ENCODE measurements around the gene ZNF568.
A peak's percentile ranks its signal among the peaks of the same experiment; 100 is the strongest.

ZNF568 gene

DNA sequence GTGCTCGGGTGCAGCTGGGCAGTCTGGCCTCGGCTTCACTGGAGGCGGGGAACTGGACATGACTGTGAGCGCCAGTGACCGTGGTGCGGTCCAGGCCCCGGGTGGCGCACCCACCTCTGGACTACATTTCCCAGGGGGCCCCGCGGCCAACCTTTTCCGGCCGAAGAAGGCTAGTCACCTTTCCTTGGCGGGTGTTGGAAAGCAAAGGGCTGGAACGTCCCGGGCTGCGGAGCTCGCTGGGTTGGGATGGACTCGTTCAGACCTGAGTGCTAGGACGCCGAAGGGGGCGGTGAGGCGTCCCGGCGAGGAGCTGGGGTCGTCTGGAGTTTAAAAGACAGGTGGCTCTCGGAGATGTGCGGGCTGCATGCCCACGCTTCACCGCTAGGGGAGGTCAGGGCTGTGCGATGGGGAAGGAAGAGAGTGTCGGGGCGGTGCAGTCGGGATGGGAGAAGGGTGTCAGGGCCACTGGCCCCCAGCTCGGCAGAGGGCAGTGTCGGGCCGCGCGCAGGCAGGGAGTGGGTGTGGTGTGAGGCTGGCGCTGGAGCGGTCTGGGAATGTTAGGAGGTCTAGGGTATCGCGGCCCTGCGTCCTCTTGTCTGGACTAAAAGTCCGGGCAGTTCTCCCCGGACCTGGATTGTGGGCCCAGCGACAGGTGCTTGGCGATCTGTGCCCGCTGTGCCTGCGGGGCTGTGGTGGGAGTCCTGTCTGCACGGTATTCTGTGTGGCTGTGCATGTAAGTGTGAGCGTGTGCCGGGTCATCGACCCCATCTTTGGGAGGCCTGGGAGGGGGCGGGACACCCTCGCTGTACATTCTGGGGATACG is 57.1 kb downstream of the ZNF568 start:
- H3K4me3 ChIP-seq (ENCODE audit: control insufficient read depth in 1 of 7, extremely low read depth in 1 of 7, insufficient read depth in 4 of 7, low read depth in 2 of 7, low read length in 6 of 7), result peak overlapping the region; percentile 72 to 92 (median 88)
- peaks cover 0 to 13% (median 6%) of the 10 kb centered on the region in 5 experiments for H3K9me3 ChIP-seq (ENCODE audit: control extremely low read depth in 1 of 5, control insufficient read depth in 4 of 5, insufficient read depth in 2 of 5, low read depth in 1 of 5, low read length in 4 of 5)
- POLR2A ChIA-PET, result no interaction called here
- H3K36me3 ChIP-seq (ENCODE audit: control insufficient read depth in 4 of 4, insufficient read depth in 4 of 4, low read length in 3 of 4), result peaks cover 0 to 18% (median 3%) of the 10 kb centered on the region in 4 experiments
- CTCF ChIA-PET, result interaction anchor here (0.6 to 0.9 kb wide), 2 partner anchors 238 to 255 kb away, joined by 3 read pairs; no protein-coding TSS in a partner anchor
- 4% methylated on average over 25 of the region's 56 CpGs for WGBS (ENCODE audit: insufficient coverage)
- H3K4me1 ChIP-seq (ENCODE audit: control extremely low read depth in 1 of 4, control insufficient read depth in 4 of 4, insufficient read depth in 4 of 4, low read length in 3 of 4), result peaks cover 0 to 18% (median 10%) of the 10 kb centered on the region in 4 experiments
- peak overlapping the region; percentile 28 to 75 for H3K27ac ChIP-seq (ENCODE audit: insufficient read depth in 1 of 2, low read depth in 1 of 2, low read length in 2 of 2, poor library complexity in 1 of 2, severe bottlenecking in 2 of 2)
- H3K27me3 ChIP-seq (replicated peaks in 2 of 5; ENCODE audit: control insufficient read depth in 4 of 5, insufficient read depth in 5 of 5, low read length in 4 of 5), result no peaks in the 10 kb centered on the region
- DNase-seq, result peak; percentile 90 to 94 (median 93)

DNA sequence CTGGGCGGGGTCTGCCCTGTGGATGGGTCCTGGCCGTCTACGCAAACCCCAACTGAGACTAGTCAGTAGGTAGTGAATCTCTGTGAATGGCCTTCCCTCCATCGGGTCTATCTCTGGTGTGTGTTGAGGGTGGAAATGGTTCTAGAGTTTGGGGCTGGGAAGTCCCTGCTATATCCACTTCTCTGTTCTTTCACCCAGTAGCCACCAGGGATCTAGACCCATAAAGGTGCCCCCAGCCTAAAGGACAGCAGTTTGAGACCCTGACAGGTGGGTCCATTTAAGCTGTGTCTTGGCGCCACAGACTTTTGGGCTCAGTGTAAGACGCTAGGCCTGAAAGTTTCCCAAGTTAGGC is 57.7 kb downstream of the ZNF568 start:
- DNase-seq, result no peak
- POLR2A ChIA-PET, result no interaction called here
- peaks cover 0 to 17% (median 6%) of the 10 kb centered on the region in 5 experiments for H3K9me3 ChIP-seq (ENCODE audit: control extremely low read depth in 1 of 5, control insufficient read depth in 4 of 5, insufficient read depth in 2 of 5, low read depth in 1 of 5, low read length in 4 of 5)
- CTCF ChIA-PET, result interaction anchor here (0.9 kb wide), 1 partner anchor 237 kb away, joined by 3 read pairs; no protein-coding TSS in a partner anchor
- peak overlapping the region; percentile 28 to 75 for H3K27ac ChIP-seq (ENCODE audit: insufficient read depth in 1 of 2, low read depth in 1 of 2, low read length in 2 of 2, poor library complexity in 1 of 2, severe bottlenecking in 2 of 2)
- 100% methylated on average over 1 of the region's 6 CpGs for WGBS (ENCODE audit: insufficient coverage)
- H3K4me3 ChIP-seq (ENCODE audit: control insufficient read depth in 1 of 7, extremely low read depth in 1 of 7, insufficient read depth in 4 of 7, low read depth in 2 of 7, low read length in 6 of 7), result peak overlapping the region; percentile 72 to 92 (median 88)
- no peaks in the 10 kb centered on the region for H3K27me3 ChIP-seq (replicated peaks in 2 of 5; ENCODE audit: control insufficient read depth in 4 of 5, insufficient read depth in 5 of 5, low read length in 4 of 5)
- H3K4me1 ChIP-seq (ENCODE audit: control extremely low read depth in 1 of 4, control insufficient read depth in 4 of 4, insufficient read depth in 4 of 4, low read length in 3 of 4), result peaks cover 0 to 18% (median 10%) of the 10 kb centered on the region in 4 experiments
- H3K36me3 ChIP-seq (ENCODE audit: control insufficient read depth in 4 of 4, insufficient read depth in 4 of 4, low read length in 3 of 4), result peaks cover 0 to 24% (median 3%) of the 10 kb centered on the region in 4 experiments

DNA sequence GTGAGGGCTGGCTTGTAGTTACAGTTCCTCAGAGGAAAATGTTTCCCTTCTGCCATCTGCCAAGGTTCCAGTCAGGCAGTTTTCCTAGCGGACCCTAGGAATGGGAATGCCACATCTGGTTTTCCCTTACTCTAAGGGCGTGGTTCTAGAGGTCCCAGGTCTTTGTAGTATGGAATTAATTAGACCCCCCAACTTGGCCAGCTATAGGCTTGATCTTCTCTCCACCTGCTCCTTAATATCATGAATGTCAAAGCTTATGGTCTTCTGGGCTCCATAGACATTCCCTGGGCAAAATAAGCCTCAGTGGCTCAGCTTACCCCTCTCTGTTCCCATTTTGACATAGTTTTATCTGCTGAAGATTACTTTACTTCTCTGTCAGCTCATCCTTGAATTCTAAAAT is 70.0 kb downstream of the ZNF568 start:
- no peak for DNase-seq
- H3K9me3 ChIP-seq (ENCODE audit: control extremely low read depth in 1 of 5, control insufficient read depth in 4 of 5, insufficient read depth in 2 of 5, low read depth in 1 of 5, low read length in 4 of 5), result peaks cover 0 to 63% (median 36%) of the 10 kb centered on the region in 5 experiments
- CTCF ChIA-PET, result no interaction called here
- peaks cover 0 to 60% (median 10%) of the 10 kb centered on the region in 4 experiments for H3K36me3 ChIP-seq (ENCODE audit: control insufficient read depth in 4 of 4, insufficient read depth in 4 of 4, low read length in 3 of 4)
- POLR2A ChIA-PET, result no interaction called here
- H3K27me3 ChIP-seq (replicated peaks in 2 of 5; ENCODE audit: control insufficient read depth in 4 of 5, insufficient read depth in 5 of 5, low read length in 4 of 5), result no peaks in the 10 kb centered on the region
- H3K27ac ChIP-seq (ENCODE audit: insufficient read depth in 1 of 2, low read depth in 1 of 2, low read length in 2 of 2, poor library complexity in 1 of 2, severe bottlenecking in 2 of 2), result no peak overlapping the region
- no peaks in the 10 kb centered on the region for H3K4me1 ChIP-seq (ENCODE audit: control extremely low read depth in 1 of 4, control insufficient read depth in 4 of 4, insufficient read depth in 4 of 4, low read length in 3 of 4)
- H3K4me3 ChIP-seq (ENCODE audit: control insufficient read depth in 1 of 7, extremely low read depth in 1 of 7, insufficient read depth in 4 of 7, low read depth in 2 of 7, low read length in 6 of 7), result no peak overlapping the region
- 100% methylated on average over 1 of the region's 2 CpGs for WGBS (ENCODE audit: insufficient coverage)

DNA sequence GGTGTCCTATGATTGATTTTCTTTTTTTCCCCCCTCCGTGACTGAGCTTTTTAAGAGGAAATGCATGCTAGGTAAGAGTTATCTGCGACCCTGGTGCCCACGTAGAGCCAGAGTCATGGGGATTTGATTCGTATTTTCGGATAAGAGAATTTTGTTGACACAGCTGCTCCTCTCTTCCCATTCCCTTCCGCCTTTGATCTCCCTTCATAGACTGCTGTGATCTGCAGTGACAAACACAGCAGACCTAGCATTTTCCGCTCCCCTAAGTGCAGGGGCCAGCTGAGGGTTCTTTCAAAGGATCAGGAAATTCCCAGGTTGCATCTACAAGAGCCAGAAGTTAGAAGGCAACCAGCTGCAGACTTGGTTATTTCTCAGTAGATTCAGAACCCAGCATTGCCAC is 70.5 kb downstream of the ZNF568 start:
- Histone ChIP-seq H3K36me3 (ENCODE audit: control insufficient read depth in 4 of 4, insufficient read depth in 4 of 4, low read length in 3 of 4) (peaks cover 0 to 60% (median 11%) of the 10 kb centered on the region in 4 experiments), H3K4me3 (ENCODE audit: control insufficient read depth in 1 of 7, extremely low read depth in 1 of 7, insufficient read depth in 4 of 7, low read depth in 2 of 7, low read length in 6 of 7) (no peak overlapping the region), H3K27me3 (replicated peaks in 2 of 5; ENCODE audit: control insufficient read depth in 4 of 5, insufficient read depth in 5 of 5, low read length in 4 of 5) (no peaks in the 10 kb centered on the region), H3K27ac (ENCODE audit: insufficient read depth in 1 of 2, low read depth in 1 of 2, low read length in 2 of 2, poor library complexity in 1 of 2, severe bottlenecking in 2 of 2) (no peak overlapping the region), H3K9me3 (ENCODE audit: control extremely low read depth in 1 of 5, control insufficient read depth in 4 of 5, insufficient read depth in 2 of 5, low read depth in 1 of 5, low read length in 4 of 5) (peaks cover 0 to 63% (median 33%) of the 10 kb centered on the region in 5 experiments), H3K4me1 (ENCODE audit: control extremely low read depth in 1 of 4, control insufficient read depth in 4 of 4, insufficient read depth in 4 of 4, low read length in 3 of 4) (no peaks in the 10 kb centered on the region)
- 50% methylated on average over 2 of the region's 7 CpGs for WGBS (ENCODE audit: insufficient coverage)
- CTCF ChIA-PET, result no interaction called here
- POLR2A ChIA-PET, result no interaction called here
- DNase-seq, result no peak

GRCh38 chr19:36987091-36987490 is 71.0 kb downstream of the ZNF568 start:
- no peak overlapping the region for H3K27ac ChIP-seq (ENCODE audit: insufficient read depth in 1 of 2, low read depth in 1 of 2, low read length in 2 of 2, poor library complexity in 1 of 2, severe bottlenecking in 2 of 2)
- peaks cover 0 to 62% (median 33%) of the 10 kb centered on the region in 5 experiments for H3K9me3 ChIP-seq (ENCODE audit: control extremely low read depth in 1 of 5, control insufficient read depth in 4 of 5, insufficient read depth in 2 of 5, low read depth in 1 of 5, low read length in 4 of 5)
- H3K4me1 ChIP-seq (ENCODE audit: control extremely low read depth in 1 of 4, control insufficient read depth in 4 of 4, insufficient read depth in 4 of 4, low read length in 3 of 4), result no peaks in the 10 kb centered on the region
- H3K36me3 ChIP-seq (ENCODE audit: control insufficient read depth in 4 of 4, insufficient read depth in 4 of 4, low read length in 3 of 4), result peaks cover 0 to 62% (median 12%) of the 10 kb centered on the region in 4 experiments
- POLR2A ChIA-PET, result no interaction called here
- H3K4me3 ChIP-seq (ENCODE audit: control insufficient read depth in 1 of 7, extremely low read depth in 1 of 7, insufficient read depth in 4 of 7, low read depth in 2 of 7, low read length in 6 of 7), result no peak overlapping the region
- CTCF ChIA-PET, result no interaction called here
- 67% methylated on average over 3 of the region's 3 CpGs for WGBS (ENCODE audit: insufficient coverage)
- no peaks in the 10 kb centered on the region for H3K27me3 ChIP-seq (replicated peaks in 2 of 5; ENCODE audit: control insufficient read depth in 4 of 5, insufficient read depth in 5 of 5, low read length in 4 of 5)
- DNase-seq, result no peak

DNA sequence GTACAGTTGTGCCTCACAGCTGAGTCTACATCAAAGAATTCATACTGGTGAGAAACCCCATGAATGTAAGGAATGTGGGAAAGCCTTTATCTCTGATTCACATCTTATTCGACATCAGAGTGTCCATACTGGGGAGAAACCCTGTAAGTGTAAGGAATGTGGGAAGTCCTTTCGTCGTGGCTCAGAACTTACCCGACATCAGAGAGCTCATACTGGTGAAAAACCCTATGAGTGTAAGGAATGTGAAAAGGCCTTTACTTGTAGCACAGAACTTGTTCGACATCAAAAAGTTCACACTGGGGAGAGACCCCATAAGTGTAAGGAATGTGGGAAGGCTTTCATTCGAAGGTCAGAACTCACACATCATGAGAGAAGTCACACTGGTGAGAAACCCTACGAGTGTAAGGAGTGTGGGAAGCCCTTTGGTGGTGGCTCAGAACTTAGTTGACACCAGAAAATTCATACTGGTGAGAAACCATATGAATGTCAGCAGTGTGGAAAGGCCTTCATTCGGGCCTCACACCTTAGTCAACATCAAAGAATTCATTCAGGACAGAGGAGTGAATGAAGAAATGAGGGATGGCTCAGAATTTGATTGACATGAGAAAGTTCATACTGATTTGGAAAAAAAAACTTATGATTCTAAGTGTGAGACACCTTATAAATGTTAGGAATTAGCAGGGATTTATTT is 81.2 kb downstream of the ZNF568 start:
- no peak overlapping the region for H3K27ac ChIP-seq (ENCODE audit: insufficient read depth in 1 of 2, low read depth in 1 of 2, low read length in 2 of 2, poor library complexity in 1 of 2, severe bottlenecking in 2 of 2)
- H3K4me1 ChIP-seq (ENCODE audit: control extremely low read depth in 1 of 4, control insufficient read depth in 4 of 4, insufficient read depth in 4 of 4, low read length in 3 of 4), result no peaks in the 10 kb centered on the region
- 93% methylated on average over 6 of the region's 8 CpGs for WGBS (ENCODE audit: insufficient coverage)
- ChIA-PET CTCF (no interaction called here), POLR2A (no interaction called here)
- peak overlapping the region in 1 of 7 experiments; percentile 1 for H3K4me3 ChIP-seq (ENCODE audit: control insufficient read depth in 1 of 7, extremely low read depth in 1 of 7, insufficient read depth in 4 of 7, low read depth in 2 of 7, low read length in 6 of 7)
- peaks cover 15 to 46% (median 25%) of the 10 kb centered on the region in 5 experiments for H3K9me3 ChIP-seq (ENCODE audit: control extremely low read depth in 1 of 5, control insufficient read depth in 4 of 5, insufficient read depth in 2 of 5, low read depth in 1 of 5, low read length in 4 of 5)
- peaks cover 0 to 52% (median 22%) of the 10 kb centered on the region in 4 experiments for H3K36me3 ChIP-seq (ENCODE audit: control insufficient read depth in 4 of 4, insufficient read depth in 4 of 4, low read length in 3 of 4)
- DNase-seq, result no peak
- no peaks in the 10 kb centered on the region for H3K27me3 ChIP-seq (replicated peaks in 2 of 5; ENCODE audit: control insufficient read depth in 4 of 5, insufficient read depth in 5 of 5, low read length in 4 of 5)

GRCh38 chr19:36997843-36998235 is 81.7 kb downstream of the ZNF568 start:
- H3K4me1 ChIP-seq (ENCODE audit: control extremely low read depth in 1 of 4, control insufficient read depth in 4 of 4, insufficient read depth in 4 of 4, low read length in 3 of 4), result no peaks in the 10 kb centered on the region
- H3K4me3 ChIP-seq (ENCODE audit: control insufficient read depth in 1 of 7, extremely low read depth in 1 of 7, insufficient read depth in 4 of 7, low read depth in 2 of 7, low read length in 6 of 7), result no peak overlapping the region
- WGBS (ENCODE audit: insufficient coverage), result 86% methylated on average over 7 of the region's 7 CpGs
- peaks cover 0 to 47% (median 22%) of the 10 kb centered on the region in 4 experiments for H3K36me3 ChIP-seq (ENCODE audit: control insufficient read depth in 4 of 4, insufficient read depth in 4 of 4, low read length in 3 of 4)
- peaks cover 13 to 41% (median 23%) of the 10 kb centered on the region in 5 experiments for H3K9me3 ChIP-seq (ENCODE audit: control extremely low read depth in 1 of 5, control insufficient read depth in 4 of 5, insufficient read depth in 2 of 5, low read depth in 1 of 5, low read length in 4 of 5)
- no peak for DNase-seq
- CTCF ChIA-PET, result no interaction called here
- no peaks in the 10 kb centered on the region for H3K27me3 ChIP-seq (replicated peaks in 2 of 5; ENCODE audit: control insufficient read depth in 4 of 5, insufficient read depth in 5 of 5, low read length in 4 of 5)
- H3K27ac ChIP-seq (ENCODE audit: insufficient read depth in 1 of 2, low read depth in 1 of 2, low read length in 2 of 2, poor library complexity in 1 of 2, severe bottlenecking in 2 of 2), result no peak overlapping the region
- POLR2A ChIA-PET, result no interaction called here

Data from common myeloid progenitor, CD34-positive (primary cell).